ENCODE results near the gene FOXN1.
A peak's percentile ranks its signal among the peaks of the same experiment; 100 is the strongest.

The FOXN1 gene

GRCh38 chr17:28545787-28546415 lies 39.8 kb downstream of the FOXN1 start:
- no peak for DNase-seq (ENCODE audit: low read depth in 2 of 2)

DNA sequence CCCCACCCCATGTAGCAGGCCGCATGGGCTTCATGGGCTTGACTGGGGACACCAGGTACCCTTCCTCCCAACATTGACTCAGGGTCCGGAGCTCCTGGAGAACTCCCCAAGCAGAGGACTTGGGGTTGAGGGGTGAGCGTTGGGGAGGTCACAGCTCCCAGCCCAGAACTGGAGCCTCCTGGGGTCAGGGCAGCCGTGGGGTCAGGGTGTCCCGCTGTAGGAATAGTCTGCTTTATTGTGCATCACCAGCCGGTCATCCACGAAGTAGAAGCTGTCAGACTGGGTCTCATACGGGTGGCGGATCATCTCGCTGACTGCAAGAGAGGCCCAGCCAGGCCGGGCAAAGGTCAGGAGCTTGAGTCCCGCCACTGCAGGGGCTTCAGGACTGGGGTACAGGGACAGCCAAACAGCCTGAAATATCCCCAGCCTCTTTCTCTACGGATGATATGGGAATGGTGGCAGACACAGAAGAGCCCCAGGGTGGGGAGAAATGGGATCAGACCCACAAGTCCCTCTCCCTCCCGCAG lies 41.0 kb downstream of the FOXN1 start:
- DNase-seq (ENCODE audit: low read depth in 2 of 2), result no peak

- DNase-seq (ENCODE audit: low read depth in 2 of 2), result peak; percentile 68
Measured at GRCh38 chr17:28547623-28548416, 41.7 kb downstream of the FOXN1 start.

DNA sequence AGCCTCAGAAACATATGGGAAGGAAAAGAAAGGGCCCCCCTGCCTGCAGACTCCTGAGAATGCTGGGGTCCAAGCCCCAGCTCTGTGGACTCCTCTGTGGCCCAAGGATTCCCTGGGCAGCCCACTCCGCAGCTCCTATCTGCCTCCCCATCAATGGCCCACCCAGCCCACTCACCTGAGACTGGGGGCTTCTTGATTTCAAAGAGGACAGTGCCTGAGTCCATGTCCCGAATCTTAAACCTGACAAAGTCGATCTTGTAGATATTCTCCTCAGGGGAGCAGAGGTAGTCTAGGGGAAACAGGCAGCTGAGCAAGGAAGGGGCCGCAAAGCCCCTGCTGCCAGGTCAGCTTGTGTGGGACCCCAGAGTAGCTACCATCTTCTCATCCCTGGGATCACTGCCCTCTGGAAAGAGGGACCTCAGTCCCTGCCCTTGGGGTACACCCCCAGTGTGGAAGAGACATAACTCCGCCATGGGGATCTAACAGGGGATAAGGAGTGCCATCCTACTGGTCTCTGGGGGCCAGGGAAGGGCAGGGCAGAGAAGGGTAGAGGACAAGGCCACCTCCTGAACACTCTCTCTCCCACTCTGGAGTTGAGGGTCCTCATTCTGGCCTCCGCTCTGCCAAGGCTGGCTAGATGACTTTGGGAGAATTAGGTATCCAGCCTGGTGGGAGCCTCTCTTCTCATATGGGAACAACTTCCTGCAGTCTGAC lies 42.4 kb downstream of the FOXN1 start:
- DNase-seq (ENCODE audit: low read depth in 2 of 2), result no peak

- DNase-seq (ENCODE audit: low read depth in 2 of 2), result peak; percentile 33 to 35
Measured at GRCh38 chr17:28549236-28550132, 43.3 kb downstream of the FOXN1 start.

DNA sequence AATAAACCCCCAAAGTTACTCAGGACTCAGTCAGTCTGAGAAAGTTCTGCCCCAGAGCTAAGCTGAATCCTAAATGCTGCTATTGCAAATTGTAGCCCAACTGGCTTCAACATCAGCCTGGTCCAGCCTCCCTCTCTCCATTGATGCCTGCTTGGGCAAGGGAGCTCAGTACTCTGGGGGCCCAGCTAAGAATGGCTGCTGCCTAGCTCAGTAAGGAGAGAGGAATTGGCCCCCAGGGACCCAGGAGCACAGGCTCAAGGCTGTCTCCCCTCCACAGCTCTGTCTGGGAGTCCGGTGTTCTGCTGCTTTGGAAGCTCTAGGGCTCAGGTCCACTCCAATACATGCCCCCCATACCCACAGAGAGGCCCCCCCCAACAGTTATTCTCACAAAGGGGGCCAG lies 44.7 kb downstream of the FOXN1 start:
- DNase-seq (ENCODE audit: low read depth in 2 of 2), result no peak

DNA sequence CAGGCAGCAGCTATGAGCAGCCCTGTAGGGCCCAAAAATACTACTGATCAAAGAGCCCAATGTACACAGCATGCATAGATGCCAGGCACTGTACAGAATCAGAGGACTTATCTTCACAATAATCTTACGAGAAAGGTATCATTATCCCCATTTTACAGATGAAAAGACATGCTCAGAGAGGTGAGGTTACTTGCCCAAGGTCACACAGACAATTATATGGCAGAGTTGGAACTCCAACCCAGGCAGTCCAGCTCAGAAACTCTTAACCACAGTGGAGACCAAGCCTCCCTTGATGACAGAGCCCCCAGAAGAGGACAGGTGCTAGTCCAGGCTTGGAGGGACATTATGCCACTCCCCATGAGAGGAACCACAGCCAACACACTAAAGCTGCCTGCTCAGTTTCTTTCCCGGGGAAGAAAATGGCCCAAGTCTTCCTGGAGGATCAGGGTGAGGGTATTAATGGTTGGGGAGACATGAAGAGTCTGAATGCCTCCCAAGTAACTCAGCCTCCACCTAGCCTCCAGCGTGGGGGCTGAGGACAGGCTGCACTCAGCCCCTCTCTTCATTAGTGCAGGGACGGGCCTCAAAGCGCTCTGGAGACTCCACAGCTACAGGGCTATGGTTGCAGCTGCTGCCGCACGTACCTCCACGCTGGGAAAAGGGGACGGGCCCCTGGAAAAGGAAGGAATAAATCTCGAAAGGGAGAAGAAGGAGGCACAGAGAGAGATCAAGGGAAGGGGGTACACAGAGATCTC lies 45.5 kb downstream of the FOXN1 start:
- DNase-seq (ENCODE audit: low read depth in 2 of 2), result no peak

DNA sequence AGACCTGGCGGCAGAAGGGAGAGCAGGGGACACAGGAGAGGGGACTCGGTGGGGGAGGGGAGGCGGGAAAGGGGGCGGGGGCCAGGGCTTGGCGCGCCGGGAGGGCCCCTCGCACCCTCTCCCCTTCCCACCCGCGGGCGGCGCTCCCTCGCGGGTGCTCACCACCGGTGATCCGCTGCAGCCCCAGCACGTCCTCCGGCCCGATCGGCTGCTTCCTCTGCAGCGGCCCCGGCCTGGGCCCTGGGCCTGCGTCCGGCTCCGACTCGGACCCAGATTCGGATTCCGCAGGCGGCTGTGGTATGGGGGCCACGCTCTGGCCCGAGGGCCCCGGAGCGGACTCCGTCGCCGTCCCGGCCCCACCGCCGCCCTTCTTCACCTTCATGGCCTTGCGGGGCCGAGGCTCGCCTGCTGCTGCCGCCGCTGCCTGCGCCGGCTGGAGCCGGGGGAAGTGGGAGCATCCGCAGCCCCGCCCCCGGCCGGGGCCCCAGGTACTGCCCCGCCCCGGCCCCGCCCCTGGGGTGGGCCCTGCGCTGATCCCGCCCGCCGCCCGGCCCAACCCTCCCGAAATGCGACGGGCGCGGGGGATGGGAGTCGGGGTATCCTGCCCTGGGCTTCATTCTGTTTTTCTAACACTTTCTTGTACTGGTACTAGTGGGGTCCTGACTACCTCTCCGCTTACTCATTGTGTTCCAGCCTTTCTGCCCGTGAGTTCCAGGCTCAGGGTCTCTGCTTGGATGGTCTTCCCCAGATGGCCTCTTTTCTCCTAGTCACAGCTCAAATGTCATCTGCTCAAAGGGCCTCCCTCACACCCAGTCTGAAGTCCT lies 46.2 kb downstream of the FOXN1 start, which contains the start of gene UNC119:
TSS of gene UNC119 (minus strand) at position 449 of the 824 bp plus-strand sequence. CDS start at position 382, 67 bp downstream.
- DNase-seq (ENCODE audit: low read depth in 2 of 2), result peak; percentile 74 to 76

- DNase-seq (ENCODE audit: low read depth in 2 of 2), result no peak
Measured at GRCh38 chr17:28553000-28553505, 46.9 kb downstream of the FOXN1 start.

DNA sequence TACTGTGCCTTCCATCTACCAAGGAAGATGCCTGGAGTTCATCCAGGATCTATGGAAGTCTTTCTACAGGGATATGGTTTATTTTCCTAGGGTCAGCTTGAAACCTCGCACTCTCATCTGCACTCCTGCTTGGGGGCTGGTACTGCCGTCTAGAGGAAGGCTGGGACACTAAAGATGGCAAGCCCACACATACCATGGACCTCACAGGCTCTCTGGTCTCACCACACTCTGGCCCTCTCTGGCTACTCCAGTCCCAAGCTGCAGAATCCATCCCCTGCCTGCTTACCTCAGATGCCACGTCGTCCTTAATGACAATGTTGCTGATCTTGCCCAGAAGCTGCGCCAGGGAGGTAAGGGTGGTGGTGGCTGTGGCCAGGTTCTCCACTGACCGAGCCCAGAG lies 48.4 kb downstream of the FOXN1 start:
- DNase-seq (ENCODE audit: low read depth in 2 of 2), result no peak

GRCh38 chr17:28555022-28555421 lies 48.9 kb downstream of the FOXN1 start:
- no peak for DNase-seq (ENCODE audit: low read depth in 2 of 2)

DNA sequence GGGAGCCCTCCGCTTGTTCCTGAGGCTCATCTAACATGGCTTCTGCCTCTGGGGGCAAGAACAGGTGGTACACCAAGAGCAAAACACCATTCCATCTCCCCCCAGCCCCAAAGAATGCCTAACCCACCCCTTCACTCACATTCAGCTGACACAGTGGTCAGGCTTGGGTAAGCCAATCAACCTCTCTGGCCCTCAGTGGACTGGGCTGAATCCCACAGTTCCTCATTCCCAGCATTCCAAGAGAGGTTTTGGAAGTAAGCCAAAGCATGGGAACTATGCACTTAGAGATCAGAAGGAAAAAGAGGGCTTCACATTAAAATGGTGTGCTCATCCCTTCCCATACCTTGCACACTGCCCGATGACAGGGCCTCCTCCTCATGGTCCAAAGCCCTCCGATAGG lies 57.3 kb downstream of the FOXN1 start:
- DNase-seq (ENCODE audit: low read depth in 2 of 2), result no peak

GRCh38 chr17:28567604-28568003 lies 61.5 kb downstream of the FOXN1 start:
- no peak for DNase-seq (ENCODE audit: low read depth in 2 of 2)

- no peak for DNase-seq (ENCODE audit: low read depth in 2 of 2)
Measured at GRCh38 chr17:28569446-28569845, 63.3 kb downstream of the FOXN1 start.

DNA sequence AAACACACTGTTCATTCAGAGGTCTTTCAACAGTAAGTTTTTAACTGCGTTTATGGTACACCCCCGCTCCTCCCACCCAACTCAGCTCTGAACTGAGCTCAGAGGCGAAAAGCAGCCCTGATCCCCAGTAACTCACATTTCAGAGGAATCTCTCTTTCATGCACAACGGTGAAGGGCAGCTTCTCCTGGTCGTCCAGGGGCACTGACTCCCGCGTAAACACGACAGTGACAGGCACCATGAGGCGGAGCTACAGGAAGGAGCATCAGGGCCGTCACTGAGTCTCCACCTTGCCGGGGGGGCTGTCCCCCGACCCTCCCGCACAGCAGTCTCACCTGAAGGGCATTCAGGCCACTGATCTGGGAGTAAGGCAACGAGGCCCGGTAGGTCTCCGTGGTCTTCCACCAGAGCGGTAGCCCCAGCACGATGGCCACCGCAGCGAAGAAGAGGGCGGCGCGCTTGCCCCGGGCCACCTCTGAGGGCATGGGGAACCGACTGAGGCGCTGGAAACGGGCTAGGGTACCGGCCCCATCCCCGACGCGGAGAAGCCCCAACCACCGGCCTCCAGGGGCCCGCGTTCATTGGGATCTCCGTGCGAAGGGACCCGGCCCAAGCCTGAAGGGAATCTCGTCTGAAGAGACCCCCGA lies 64.7 kb downstream of the FOXN1 start:
- no peak for DNase-seq (ENCODE audit: low read depth in 2 of 2)

DNA sequence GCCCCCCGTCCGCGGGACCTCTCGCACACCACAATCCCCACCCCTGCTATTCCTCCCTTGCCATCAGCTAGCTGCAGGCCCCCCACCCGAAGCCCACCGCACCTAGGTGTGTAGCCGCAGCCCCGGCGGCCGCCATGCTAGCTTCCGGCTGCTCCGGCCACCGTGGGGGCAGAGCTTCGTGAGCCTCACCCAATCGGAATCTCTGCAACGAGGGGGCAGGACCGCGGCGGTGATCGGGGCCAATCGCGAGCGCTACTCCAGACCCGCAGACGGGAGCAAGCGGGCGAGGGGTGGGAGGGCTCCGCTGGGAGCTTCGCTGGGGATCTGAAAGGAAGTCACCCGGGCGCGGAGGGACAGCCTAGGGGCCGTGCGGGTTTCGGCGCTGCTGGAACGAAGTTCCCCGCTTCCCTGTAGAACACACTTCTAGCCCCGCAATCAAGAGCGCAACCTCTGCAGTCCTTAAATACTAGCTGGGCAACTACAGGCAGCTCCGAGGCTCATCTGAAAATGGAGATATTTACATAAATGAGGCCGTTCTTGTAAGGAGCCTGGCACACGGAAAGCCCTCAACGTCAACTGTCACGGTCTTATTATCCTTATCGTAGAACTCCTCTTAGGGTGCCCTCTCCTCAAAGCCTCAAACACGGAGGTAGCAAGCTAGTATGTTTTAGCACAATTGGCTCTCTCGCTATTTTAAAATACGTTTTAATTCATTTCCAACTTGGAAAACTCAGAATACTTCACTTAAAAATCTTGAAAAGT lies 65.4 kb downstream of the FOXN1 start, which contains the start of gene PIGS:
TSS of gene PIGS (minus strand) at position 164 of the 762 bp plus-strand sequence. CDS start at position 136, 28 bp downstream.
- peak; percentile 91 for DNase-seq (ENCODE audit: low read depth in 2 of 2)

DNA sequence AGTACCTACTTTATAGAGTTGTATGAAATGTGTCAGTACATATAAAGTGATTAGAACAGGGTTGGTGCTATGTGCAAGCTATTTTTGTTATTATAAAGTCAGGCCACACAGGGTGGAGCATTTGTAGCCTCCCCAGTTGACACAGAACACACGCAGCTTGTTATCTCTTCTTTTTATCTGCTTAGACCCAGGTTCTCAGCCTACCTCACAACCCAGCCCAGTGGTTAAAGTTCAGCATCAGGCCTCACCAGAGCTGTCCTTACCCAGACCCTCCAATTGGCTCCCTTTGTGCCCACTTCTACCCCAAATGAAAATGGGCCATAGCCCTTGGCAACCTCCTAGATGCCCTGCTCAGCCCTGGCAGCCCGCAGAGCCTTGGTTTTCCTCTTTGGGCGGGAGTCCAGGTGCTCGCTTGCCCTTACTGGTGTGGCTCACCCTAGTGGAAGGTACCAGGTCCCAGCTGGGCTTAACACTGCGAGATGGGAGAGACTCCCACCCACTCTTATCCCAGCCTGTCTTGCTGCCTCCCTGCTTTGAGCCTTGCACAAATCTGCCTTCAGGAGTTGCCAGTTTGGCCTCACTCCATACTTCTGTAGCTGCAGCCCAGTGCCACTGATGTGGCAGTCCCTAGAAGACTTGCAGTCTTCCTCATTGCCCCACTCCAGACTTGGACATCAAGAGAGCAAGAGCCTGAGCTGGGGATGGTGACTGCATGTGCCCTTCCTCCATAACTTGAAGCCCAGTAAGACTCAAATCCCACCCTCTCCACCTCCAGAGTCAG lies 66.3 kb downstream of the FOXN1 start:
- DNase-seq (ENCODE audit: low read depth in 2 of 2), result no peak

All from stimulated activated CD8-positive, alpha-beta memory T cell treated with anti-CD3 and anti-CD28 coated beads, Interleukin-2, amount 100 ng/mL, for 48 hours (primary cell).